OCI-LY1 (cell line): ENCODE measurements around the gene CFAP74.

Experiments used
- H2AFZ ChIP-seq: fragments of 200-600 bp; sonication (generic), shearing (Covaris generic); 2 replicates; pipeline ENCODE4 v1.6.0; 2014; ENCODE audit warnings: antibody characterized with exemption, mild to moderate bottlenecking, low read length
- H3F3A ChIP-seq: fragments of 200-600 bp; sonication (generic), shearing (Covaris generic); 2 replicates; pipeline ENCODE4 v1.6.0; 2014; ENCODE audit warnings: mild to moderate bottlenecking, antibody characterized with exemption, low read length, moderate library complexity; ENCODE audit not compliant: insufficient read depth
- H3K27ac ChIP-seq: fragments of 200-600 bp; sonication (generic); 2 replicates; pipeline ENCODE4 v1.5.1; 2014; ENCODE audit warnings: low read length, mixed run types, mild to moderate bottlenecking, low read depth; ENCODE audit not compliant: poor library complexity, severe bottlenecking
- H3K27me3 ChIP-seq: fragments of 200-600 bp; sonication (generic); 2 replicates; pipeline ENCODE4 v1.6.0; 2014; ENCODE audit warnings: antibody characterized with exemption, mild to moderate bottlenecking, low read length, moderate library complexity; ENCODE audit not compliant: insufficient read depth
- H3K36me3 ChIP-seq: fragments of 200-600 bp; sonication (generic); 2 replicates; pipeline ENCODE4 v1.6.1; 2014; ENCODE audit warnings: mild to moderate bottlenecking, antibody characterized with exemption, low read length, moderate library complexity, mixed read lengths; ENCODE audit not compliant: insufficient read depth
- H3K4me1 ChIP-seq: fragments of 200-600 bp; sonication (generic); 2 replicates; pipeline ENCODE4 v1.5.1; 2014; ENCODE audit warnings: mild to moderate bottlenecking, low read length, moderate library complexity; ENCODE audit not compliant: insufficient read depth, severe bottlenecking
- H3K4me2 ChIP-seq: fragments of 200-600 bp; sonication (generic), shearing (Covaris generic); 2 replicates; pipeline ENCODE4 v1.6.1; 2014; ENCODE audit warnings: low read length
- H3K4me3 ChIP-seq: fragments of 200-600 bp; sonication (generic); 2 replicates; pipeline ENCODE4 v1.5.1; 2014; ENCODE audit warnings: low read length, low read depth, mild to moderate bottlenecking, mixed read lengths; ENCODE audit not compliant: poor library complexity, severe bottlenecking
- H3K79me2 ChIP-seq: fragments of 200-600 bp; shearing (Covaris generic); 2 replicates; pipeline ENCODE4 v1.6.1; 2016; ENCODE audit warnings: mixed run types, low read length, mixed read lengths; ENCODE audit not compliant: insufficient read depth
- H3K9ac ChIP-seq: fragments of 200-600 bp; sonication (generic), shearing (Covaris generic); 2 replicates; pipeline ENCODE4 v1.6.1; 2014; ENCODE audit warnings: mild to moderate bottlenecking, low read length, mixed read lengths
- H3K9me2 ChIP-seq: fragments of 200-600 bp; sonication (generic), shearing (Covaris generic); 2 replicates; pipeline ENCODE4 v1.6.1; 2014; ENCODE audit warnings: low read depth, mild to moderate bottlenecking, low read length, mixed read lengths
- H3K9me3 ChIP-seq: fragments of 200-600 bp; shearing (Covaris generic); 2 replicates; pipeline ENCODE4 v1.6.1; 2014; ENCODE audit warnings: low read length, mixed read lengths
- H4K20me1 ChIP-seq: fragments of 200-600 bp; sonication (generic), shearing (Covaris generic); 2 replicates; pipeline ENCODE4 v1.6.0; 2016; ENCODE audit warnings: mild to moderate bottlenecking, low read length; ENCODE audit not compliant: insufficient read depth
- EZH2 ChIP-seq: fragments of 200-600 bp; sonication (generic), shearing (Covaris generic); IDR thresholded peaks from 2 replicates; pipeline ENCODE4 v1.8.0; 2017; ENCODE audit warnings: borderline replicate concordance, mixed run types, mild to moderate bottlenecking, antibody characterized with exemption, low read length, moderate library complexity, mixed read lengths
- TF ChIP-seq, protein P1 (sequence below): fragments of 200-600 bp; sonication (generic), shearing (Covaris generic); IDR thresholded peaks from 2 replicates; pipeline ENCODE4 v1.5.1; 2017; ENCODE audit warnings: mild to moderate bottlenecking, antibody characterized with exemption, low read length, moderate library complexity, mixed read lengths

CFAP74 gene

DNA sequence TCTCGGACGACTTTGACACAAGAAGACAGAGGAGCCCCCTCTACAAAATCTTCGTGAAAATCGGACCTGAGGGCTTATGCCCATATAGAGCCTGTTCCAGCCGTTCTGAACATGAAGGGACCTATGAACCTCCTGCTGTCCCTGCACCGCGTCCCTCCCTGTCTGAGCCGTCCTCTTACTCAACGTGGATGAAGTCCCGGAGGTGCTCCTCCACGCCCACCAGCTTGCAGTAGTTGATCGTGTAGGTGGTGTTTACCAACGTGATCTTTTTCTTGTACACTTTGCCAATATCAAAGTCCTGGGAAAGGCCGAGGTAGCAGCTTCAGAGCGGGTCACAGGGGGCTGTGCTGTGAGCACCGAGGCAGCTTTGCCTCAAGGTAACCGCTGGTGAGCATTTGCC lies 40.0 kb downstream of the CFAP74 start:
- Histone ChIP-seq H3K27me3 (peaks cover 4% of the 10 kb centered on the region; the same call in 1 of the 2 replicates), H2AFZ (no peak overlapping the region), H3K36me3 (no peaks in the 10 kb centered on the region), H3F3A (no peaks in the 10 kb centered on the region), H3K4me1 (no peaks in the 10 kb centered on the region), H3K9me3 (no peaks in the 10 kb centered on the region), H3K27ac (no peak overlapping the region), H4K20me1 (no peaks in the 10 kb centered on the region), H3K9me2 (no peaks in the 10 kb centered on the region), H3K79me2 (no peaks in the 10 kb centered on the region), H3K9ac (no peak overlapping the region), H3K4me2 (no peak overlapping the region), H3K4me3 (no peak overlapping the region)
- no peak for TF ChIP-seq EZH2
- TF ChIP-seq, protein P1, sequence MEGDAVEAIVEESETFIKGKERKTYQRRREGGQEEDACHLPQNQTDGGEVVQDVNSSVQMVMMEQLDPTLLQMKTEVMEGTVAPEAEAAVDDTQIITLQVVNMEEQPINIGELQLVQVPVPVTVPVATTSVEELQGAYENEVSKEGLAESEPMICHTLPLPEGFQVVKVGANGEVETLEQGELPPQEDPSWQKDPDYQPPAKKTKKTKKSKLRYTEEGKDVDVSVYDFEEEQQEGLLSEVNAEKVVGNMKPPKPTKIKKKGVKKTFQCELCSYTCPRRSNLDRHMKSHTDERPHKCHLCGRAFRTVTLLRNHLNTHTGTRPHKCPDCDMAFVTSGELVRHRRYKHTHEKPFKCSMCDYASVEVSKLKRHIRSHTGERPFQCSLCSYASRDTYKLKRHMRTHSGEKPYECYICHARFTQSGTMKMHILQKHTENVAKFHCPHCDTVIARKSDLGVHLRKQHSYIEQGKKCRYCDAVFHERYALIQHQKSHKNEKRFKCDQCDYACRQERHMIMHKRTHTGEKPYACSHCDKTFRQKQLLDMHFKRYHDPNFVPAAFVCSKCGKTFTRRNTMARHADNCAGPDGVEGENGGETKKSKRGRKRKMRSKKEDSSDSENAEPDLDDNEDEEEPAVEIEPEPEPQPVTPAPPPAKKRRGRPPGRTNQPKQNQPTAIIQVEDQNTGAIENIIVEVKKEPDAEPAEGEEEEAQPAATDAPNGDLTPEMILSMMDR, result no peak

DNA sequence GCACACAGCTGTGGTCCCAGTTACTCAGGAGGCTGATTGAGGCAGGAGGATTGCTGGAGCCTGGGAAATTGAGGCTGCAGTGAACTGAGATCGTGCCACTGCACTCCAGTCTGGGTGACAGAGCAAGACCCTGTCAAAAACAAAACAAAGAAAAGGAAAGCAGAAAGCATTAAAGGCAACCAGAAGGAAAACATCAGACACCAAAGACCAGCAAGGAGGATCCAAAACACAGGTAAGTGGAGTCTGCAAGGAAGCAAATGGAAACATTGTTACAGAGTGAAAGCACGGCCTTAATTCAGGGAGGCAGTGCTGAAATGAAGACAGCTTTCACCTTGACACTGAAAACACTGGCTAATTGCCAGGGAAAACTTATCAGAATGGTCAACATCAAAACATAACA lies 40.8 kb downstream of the CFAP74 start:
- Histone ChIP-seq H4K20me1 (no peaks in the 10 kb centered on the region), H3K9me3 (no peaks in the 10 kb centered on the region), H3K27me3 (peaks cover 4% of the 10 kb centered on the region; the same call in 1 of the 2 replicates), H3K36me3 (no peaks in the 10 kb centered on the region), H3F3A (no peaks in the 10 kb centered on the region), H3K79me2 (no peaks in the 10 kb centered on the region), H2AFZ (no peak overlapping the region), H3K4me3 (no peak overlapping the region), H3K4me2 (no peak overlapping the region), H3K9me2 (no peaks in the 10 kb centered on the region), H3K9ac (no peak overlapping the region), H3K4me1 (no peaks in the 10 kb centered on the region), H3K27ac (no peak overlapping the region)
- TF ChIP-seq EZH2, result no peak
- TF ChIP-seq, protein P1, result no peak

DNA sequence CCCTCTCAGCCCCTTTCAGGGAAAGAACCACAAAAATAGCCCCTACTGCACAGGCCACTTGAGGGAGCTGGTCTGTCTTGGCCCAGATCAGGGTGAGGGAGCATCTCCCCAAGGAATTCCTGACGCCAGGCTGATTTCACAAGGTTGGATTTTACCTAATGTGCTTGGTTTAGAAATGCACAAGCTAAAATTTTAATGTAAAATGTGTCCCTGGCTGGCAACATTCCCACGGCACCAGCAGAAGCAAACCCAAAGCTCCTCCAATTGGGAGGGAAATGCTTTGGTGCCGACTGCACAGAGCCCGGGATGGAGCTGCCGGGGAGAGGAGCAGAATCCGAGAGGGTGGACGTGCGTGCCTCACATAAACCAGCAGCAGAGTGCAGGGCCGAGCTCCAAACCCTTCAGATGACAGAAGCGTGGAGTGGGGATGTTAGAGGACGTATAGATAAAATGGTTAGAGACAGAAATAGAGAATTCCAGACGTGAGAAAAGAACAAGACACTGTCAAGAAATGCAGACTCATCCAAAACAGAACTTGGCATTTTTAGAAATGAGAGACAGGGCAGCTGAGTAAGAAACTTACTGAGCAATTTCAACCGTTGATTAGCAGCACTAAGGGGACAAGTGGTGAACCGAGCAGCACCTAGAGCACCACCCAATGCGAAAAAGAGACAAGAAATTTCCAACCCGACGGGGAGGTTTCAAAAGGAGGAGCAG lies 42.9 kb downstream of the CFAP74 start:
- Histone ChIP-seq H4K20me1 (no peaks in the 10 kb centered on the region), H3K4me3 (no peak overlapping the region), H3K79me2 (no peaks in the 10 kb centered on the region), H3K9ac (no peak overlapping the region), H3K9me3 (no peaks in the 10 kb centered on the region), H3F3A (no peaks in the 10 kb centered on the region), H3K27ac (no peak overlapping the region), H3K4me1 (no peaks in the 10 kb centered on the region), H2AFZ (no peak overlapping the region), H3K4me2 (no peak overlapping the region), H3K27me3 (peaks cover 4% of the 10 kb centered on the region; the same call in 1 of the 2 replicates), H3K9me2 (no peaks in the 10 kb centered on the region), H3K36me3 (no peaks in the 10 kb centered on the region)
- TF ChIP-seq, protein P1, result no peak
- TF ChIP-seq EZH2, result no peak
